ENCODE data around the gene RAB1B.
"Not testable (repeated sequence)": the region's sequence is repeated elsewhere in the genome, so short reads cannot be mapped to it uniquely, and the experiment has no call there.

RAB1B gene

GRCh38 chr11:66239998-66240780 lies 28.2 kb upstream of the RAB1B start:
- DNase-seq = no peak

GRCh38 chr11:66240781-66241136 lies 27.7 kb upstream of the RAB1B start:
- no peak for DNase-seq

- DNase-seq = no peak
Observed at GRCh38 chr11:66242095-66242765, 26.2 kb upstream of the RAB1B start.

GRCh38 chr11:66243782-66244535 lies 24.5 kb upstream of the RAB1B start:
- DNase-seq = no peak

GRCh38 chr11:66247295-66247694 lies 21.1 kb upstream of the RAB1B start:
- no peak for DNase-seq

- DNase-seq = no peak
Observed at GRCh38 chr11:66247801-66248200, 20.6 kb upstream of the RAB1B start.

- no peak for DNase-seq
Observed at GRCh38 chr11:66248903-66249302, 19.5 kb upstream of the RAB1B start.

DNA sequence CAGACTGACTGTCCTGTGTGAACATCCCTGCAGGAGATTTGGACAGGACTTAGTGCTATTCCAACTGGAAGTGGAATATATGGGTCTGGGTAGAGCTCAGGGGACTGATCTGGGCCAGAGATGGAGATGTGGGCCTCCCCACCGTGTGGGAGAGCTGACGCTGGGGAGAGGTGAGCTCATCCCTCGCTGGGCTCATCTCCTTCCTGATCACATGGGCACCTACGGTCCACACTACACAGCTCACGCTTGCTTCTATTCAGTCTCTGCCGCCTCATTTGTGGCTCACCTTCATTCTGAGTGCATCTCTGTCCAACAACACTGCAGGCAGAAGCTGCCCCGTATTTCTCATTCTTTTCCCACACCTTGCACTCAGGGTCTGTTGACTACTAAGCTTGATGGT lies 16.6 kb upstream of the RAB1B start:
- no peak for DNase-seq

GRCh38 chr11:66253081-66253480 lies 15.4 kb upstream of the RAB1B start:
- DNase-seq = not testable (repeated sequence)

DNA sequence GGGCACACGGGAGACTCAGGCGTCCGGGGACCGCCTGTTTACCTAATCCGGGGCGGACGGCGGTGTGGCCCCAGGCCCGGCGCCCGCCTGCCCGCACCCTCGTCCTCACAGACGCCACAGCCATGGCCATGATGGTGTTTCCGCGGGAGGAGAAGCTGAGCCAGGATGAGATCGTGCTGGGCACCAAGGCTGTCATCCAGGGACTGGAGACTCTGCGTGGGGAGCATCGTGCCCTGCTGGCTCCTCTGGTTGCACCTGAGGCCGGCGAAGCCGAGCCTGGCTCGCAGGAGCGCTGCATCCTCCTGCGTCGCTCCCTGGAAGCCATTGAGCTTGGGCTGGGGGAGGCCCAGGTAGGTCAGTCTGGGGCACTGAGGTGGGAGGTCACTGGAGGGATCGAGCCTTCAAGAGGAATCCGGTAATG lies 10.0 kb upstream of the RAB1B start:
- no peak for DNase-seq

- DNase-seq = no peak
Observed at GRCh38 chr11:66259225-66259624, 9.2 kb upstream of the RAB1B start.

DNA sequence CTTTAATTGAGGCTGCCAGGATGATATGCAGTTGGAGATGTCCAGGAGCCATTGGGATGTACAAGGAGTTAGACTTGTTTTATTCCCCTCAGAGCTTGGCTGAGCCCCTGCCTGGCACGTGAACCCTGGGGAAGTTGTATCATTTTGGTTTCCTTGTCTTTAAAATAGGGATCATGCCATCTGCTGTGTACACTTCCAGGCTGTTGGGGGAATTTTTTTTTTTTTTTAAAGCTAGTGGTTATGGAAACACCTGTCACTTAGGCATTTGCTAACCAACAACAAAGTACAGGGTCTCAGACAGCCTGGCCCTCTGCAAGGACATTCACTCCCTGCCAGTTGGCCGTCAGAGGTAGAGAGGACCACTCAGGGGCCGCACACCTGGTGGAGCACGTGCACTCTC lies 8.5 kb upstream of the RAB1B start:
- DNase-seq = no peak

GRCh38 chr11:66261578-66261977 lies 6.9 kb upstream of the RAB1B start:
- DNase-seq = no peak

DNA sequence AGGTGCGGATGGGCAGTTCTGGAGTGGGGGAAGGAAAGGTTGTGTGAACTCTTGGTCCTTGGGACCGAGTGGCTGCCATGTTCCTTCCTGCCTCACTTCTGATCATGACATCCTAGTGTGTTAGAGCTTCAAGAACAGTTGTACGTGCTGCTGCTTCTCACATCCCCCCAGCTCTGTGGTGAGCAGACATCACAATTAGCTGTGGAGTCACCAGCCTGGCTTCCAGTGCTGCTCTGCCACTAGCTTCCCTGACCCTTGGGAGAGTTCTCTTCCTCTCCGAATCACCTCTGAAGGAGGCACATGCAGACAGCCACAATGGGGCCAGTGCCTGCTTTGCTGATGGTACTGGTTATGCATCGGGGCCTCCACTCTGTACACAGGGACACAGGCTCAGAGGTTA lies 6.2 kb upstream of the RAB1B start:
- no peak for DNase-seq

- DNase-seq = no peak
Observed at GRCh38 chr11:66262696-66263095, 5.7 kb upstream of the RAB1B start.

- no peak for DNase-seq
Observed at GRCh38 chr11:66263231-66263630, 5.2 kb upstream of the RAB1B start.

- no peak for DNase-seq
Observed at GRCh38 chr11:66263785-66264184, 4.7 kb upstream of the RAB1B start.

DNA sequence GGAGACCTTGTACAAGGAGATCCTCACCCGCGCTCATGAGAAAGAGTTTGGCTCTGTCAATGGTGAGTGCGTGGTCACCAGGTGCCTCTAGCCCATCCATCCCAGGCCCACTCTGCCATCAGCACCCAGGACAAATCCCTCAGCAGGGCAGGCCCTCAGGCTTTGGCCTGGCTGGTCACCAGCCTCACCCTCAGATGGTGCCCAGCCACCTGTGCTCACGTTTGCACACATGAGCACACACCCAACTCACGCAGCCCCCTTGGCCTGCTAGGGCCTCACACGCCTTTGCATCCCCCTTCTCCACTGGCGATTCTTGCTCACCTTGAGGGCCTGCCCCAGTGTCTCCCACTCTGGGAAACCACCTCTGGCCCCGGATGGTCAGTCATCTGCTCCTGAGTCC lies 4.1 kb upstream of the RAB1B start:
- no peak for DNase-seq

DNA sequence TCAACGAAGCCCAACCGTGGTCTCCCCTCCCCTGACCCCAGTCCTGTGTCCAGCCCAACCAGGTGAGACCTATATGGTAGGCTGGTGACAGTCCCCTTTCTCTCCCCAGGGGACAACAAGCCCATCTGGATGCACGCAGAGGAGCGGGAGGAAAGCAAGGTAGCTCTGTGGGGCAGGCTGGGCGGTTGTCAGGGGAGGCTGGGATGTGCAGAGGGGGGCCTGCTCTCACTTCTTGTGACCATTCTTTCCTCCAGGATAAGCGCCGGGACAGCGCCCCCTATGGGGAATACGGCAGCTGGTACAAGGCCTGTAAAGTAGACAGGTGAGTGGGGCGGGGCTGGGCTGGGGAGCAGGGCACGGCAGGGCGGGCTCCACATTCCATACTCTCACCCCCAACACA lies 3.5 kb upstream of the RAB1B start:
- DNase-seq = no peak

GRCh38 chr11:66265531-66266377 lies 2.7 kb upstream of the RAB1B start:
- no peak for DNase-seq

DNA sequence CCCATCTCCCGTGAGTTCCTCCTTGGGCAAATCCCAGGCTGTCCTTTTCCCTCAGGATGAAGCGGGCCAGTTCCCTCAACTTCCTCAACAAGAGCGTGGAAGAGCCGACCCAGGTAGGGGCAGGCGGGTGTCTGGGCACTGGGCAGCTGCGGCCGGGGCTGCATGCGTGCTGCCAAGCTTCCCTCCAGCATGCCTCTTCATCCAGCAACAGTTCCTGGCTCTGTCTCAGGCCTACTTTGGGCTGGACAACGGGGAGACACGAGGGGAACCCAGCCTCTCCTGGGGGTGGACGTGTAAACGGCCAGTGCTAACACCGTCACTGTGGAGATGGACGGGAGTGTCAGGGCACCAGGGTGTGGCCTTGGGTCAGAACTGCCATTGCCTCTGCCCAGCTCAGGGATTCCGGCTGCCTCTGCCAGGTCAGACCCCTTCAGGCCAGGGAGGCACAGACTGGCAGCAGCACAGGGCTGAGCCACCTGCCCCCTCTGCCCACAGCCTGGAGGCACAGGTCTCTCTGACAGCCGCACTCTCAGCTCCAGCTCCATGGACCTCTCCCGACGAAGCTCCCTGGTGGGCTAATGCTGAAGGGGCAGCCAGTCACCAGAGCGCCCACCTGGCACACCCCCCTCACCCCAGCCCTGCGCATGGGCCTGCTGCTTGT lies 1.9 kb upstream of the RAB1B start:
- DNase-seq = no peak

- DNase-seq = no peak
Observed at GRCh38 chr11:66267039-66267378, 1.4 kb upstream of the RAB1B start.
